HUES48 (cell line): ENCODE results near the gene RAPGEF3.

Source experiments
- H3K27ac ChIP-seq: one replicate; pipeline ENCODE4 v1.7.0; 2013; ENCODE audit warnings: low read depth, low read length, inconsistent platforms
- H3K27me3 ChIP-seq: 2 replicates; pipeline ENCODE4 v1.6.1; 2013; ENCODE audit warnings: mild to moderate bottlenecking, low read length; ENCODE audit not compliant: control insufficient read depth, insufficient read depth
- H3K36me3 ChIP-seq: 2 replicates; pipeline ENCODE4 v1.6.1; 2013; ENCODE audit warnings: low read length; ENCODE audit not compliant: control insufficient read depth, insufficient read depth
- H3K4me1 ChIP-seq: 2 replicates; pipeline ENCODE4 v1.6.1; 2013; ENCODE audit warnings: mild to moderate bottlenecking, low read length; ENCODE audit not compliant: control insufficient read depth, insufficient read depth
- H3K4me3 ChIP-seq: 2 replicates; pipeline ENCODE4 v1.5.1; 2013; ENCODE audit warnings: mild to moderate bottlenecking, low read depth, low read length
- H3K9ac ChIP-seq: 2 replicates; pipeline ENCODE4 v1.6.1; 2013; ENCODE audit warnings: mild to moderate bottlenecking, low read depth, low read length, moderate library complexity
- H3K9me3 ChIP-seq: 2 replicates; pipeline ENCODE4 v1.6.1; 2013; ENCODE audit warnings: low read length; ENCODE audit not compliant: control insufficient read depth, insufficient read depth

The RAPGEF3 gene

DNA sequence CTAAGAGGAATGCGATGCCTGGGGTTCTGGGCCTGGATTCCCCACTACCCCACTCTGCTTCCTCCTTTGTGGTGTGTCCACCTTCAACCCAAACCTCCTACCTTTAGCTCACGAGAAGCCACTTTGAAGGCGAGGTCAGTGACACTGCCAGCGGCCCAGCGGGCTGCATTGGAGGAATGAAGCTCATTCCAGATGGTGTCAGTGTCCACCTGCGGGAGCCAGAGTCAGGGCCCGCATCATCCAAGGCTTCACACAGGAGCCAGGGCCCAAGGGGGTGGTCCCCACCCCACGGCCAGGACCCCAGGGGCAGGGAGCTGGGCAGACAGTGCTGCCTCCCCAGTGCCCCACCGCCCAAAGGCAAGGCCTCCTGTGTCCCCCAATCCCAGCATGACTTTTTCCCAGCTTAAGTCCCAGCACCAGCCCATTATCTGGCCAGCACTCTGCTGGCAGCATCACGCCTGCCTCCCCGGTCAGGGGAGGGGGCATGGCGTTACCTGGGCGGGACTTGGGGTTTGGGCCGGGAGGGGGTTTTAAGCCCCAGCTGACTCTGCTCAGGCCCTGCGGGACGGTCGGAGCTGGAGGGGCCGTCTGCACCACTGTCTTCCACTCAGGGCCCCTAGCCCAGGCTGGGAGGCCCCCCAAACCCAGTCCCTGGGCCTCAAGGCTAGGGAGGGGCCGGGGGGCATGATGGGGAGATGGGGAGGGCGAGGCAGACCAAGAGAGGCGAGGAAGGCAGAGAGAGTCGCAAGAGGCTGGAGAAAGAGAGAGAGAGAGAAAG lies 31.2 kb upstream of the RAPGEF3 start:
- H3K9ac ChIP-seq: no peak overlapping the region
- no peak overlapping the region for H3K27ac ChIP-seq
- H3K36me3 ChIP-seq: peaks cover 91% of the 10 kb centered on the region
- H3K27me3 ChIP-seq: no peaks in the 10 kb centered on the region
- no peaks in the 10 kb centered on the region for H3K9me3 ChIP-seq
- H3K4me1 ChIP-seq: no peaks in the 10 kb centered on the region
- H3K4me3 ChIP-seq: no peak overlapping the region

DNA sequence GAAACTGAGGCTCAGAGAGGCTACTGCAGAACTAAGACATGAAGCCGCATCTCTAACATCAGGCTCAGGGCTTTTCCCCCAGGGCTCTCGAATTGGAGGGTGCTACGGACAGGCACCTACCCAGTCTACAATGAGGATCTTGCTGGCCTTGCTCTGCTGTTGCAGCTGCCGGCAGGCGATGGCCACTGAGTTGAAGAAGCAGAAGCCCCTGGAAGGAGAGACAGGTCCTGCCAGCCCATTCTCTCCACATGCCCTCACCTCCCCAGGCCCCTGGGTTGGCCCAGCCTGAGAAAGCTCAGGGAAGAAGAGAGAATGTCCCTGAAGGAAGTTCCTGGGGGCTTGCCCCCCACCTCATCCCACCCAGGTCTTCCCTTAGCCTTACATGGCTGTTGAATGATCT lies 30.5 kb upstream of the RAPGEF3 start:
- Histone ChIP-seq H3K9ac (no peak overlapping the region), H3K9me3 (no peaks in the 10 kb centered on the region), H3K4me1 (no peaks in the 10 kb centered on the region), H3K27ac (no peak overlapping the region), H3K27me3 (no peaks in the 10 kb centered on the region), H3K4me3 (no peak overlapping the region), H3K36me3 (peaks cover 91% of the 10 kb centered on the region)

DNA sequence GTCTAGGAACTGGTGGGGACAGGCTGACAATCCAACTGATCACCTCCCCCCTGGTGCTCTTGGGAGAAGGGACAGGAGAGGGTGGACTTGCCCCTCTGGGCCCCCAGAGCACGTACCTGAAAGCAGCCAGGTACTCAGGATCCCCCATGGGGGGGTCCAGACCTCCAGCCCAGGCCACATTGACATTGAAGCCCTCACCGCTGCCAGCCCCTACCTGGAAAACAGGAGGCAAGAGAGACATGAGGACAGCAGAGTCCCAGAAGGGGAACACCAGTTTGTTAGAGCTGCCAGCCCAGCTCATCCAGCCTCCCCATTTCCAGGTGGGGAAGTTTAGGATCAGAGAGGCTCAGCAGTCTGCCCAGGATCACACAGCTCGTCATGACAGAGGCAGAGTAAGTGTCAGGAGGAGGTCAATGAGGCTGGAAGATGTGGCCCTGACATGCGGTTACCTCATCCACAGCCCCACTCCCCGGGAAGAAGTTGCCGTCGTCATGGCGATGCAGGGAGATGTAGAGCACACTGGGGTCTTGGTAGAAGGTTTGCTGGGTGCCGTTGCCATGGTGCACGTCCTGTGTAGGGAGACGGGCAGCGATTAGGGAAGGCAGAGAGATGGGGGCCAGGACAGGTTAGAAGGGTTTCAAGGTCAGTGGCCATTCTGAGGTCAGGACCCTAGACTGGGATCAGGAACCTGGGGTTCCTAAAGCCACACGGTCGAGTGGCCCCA lies 29.1 kb upstream of the RAPGEF3 start:
- Histone ChIP-seq H3K9me3 (no peaks in the 10 kb centered on the region), H3K27ac (no peak overlapping the region), H3K4me1 (no peaks in the 10 kb centered on the region), H3K27me3 (no peaks in the 10 kb centered on the region), H3K36me3 (peaks cover 92% of the 10 kb centered on the region), H3K4me3 (no peak overlapping the region), H3K9ac (no peak overlapping the region)

DNA sequence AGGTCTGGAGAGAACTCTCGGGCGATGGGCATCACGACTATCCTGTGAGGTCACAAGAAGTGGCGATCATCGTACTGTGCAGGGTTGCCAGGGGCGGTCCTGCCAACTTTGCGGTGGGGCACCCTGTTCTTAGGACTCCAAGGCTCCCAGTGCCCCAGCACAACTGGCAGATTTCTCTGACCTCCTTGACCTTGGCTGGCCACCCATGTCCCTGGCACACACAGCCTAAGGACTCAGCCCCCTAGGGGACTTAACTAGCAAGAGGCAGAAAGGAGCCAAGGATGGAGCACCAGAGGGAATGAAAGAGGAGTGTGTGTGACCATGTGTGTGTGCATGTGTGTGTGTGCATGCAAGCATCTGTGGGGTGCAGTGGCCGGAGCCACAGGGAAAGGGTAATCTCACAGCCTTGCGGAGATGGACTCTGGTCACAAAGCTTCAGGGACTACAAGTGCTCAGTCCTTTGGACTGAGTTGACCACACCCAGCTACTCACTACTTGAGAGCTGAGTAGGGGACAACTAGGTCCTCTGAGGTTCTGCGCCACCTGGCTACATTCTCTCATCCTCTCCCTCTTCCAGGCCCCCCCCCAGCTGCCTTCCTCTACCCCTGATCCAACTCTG lies 28.1 kb upstream of the RAPGEF3 start:
- H3K27ac ChIP-seq: no peak overlapping the region
- no peaks in the 10 kb centered on the region for H3K9me3 ChIP-seq
- peaks cover 95% of the 10 kb centered on the region for H3K36me3 ChIP-seq
- H3K9ac ChIP-seq: no peak overlapping the region
- H3K4me3 ChIP-seq: no peak overlapping the region
- H3K27me3 ChIP-seq: no peaks in the 10 kb centered on the region
- H3K4me1 ChIP-seq: no peaks in the 10 kb centered on the region

DNA sequence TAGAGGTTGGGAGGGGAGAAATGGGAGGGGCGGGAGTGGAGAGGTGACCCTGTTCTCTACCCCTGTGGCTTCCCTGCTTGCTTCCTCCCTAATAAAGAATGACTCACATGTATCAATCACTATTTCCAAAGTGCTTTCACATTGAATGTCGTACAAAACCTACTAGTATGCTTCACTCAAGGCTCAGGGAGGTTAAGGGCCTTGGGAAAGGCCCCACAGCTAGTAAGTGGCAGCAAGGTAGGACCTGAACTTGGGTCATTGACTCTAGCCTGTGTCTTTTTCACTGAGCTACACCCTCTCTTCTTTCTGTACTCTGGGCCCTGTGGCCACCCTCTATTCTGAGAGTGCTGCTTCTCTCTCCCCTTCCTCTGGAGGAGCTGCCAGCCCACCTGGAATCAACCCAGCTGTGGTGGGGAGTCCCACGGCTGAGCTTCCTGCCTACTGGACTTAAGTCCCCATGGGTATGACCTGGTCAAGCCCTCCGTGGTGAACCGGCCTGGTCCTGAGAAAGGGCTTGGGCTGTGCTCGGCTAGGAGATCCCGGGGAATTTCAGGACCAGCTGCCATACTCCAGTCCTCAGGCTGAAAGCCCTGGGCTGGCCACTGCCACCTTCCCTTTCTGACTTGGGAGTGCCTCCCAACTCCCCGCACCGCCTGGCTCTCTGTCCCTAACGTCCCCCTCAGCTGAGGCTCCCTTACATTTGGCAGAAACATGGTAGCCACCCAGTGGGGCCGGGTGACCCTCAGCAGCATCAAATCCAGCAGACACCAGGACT lies 27.4 kb upstream of the RAPGEF3 start:
- no peaks in the 10 kb centered on the region for H3K27me3 ChIP-seq
- no peak overlapping the region for H3K9ac ChIP-seq
- no peaks in the 10 kb centered on the region for H3K4me1 ChIP-seq
- no peak overlapping the region for H3K4me3 ChIP-seq
- peaks cover 93% of the 10 kb centered on the region for H3K36me3 ChIP-seq
- no peaks in the 10 kb centered on the region for H3K9me3 ChIP-seq
- H3K27ac ChIP-seq: no peak overlapping the region

DNA sequence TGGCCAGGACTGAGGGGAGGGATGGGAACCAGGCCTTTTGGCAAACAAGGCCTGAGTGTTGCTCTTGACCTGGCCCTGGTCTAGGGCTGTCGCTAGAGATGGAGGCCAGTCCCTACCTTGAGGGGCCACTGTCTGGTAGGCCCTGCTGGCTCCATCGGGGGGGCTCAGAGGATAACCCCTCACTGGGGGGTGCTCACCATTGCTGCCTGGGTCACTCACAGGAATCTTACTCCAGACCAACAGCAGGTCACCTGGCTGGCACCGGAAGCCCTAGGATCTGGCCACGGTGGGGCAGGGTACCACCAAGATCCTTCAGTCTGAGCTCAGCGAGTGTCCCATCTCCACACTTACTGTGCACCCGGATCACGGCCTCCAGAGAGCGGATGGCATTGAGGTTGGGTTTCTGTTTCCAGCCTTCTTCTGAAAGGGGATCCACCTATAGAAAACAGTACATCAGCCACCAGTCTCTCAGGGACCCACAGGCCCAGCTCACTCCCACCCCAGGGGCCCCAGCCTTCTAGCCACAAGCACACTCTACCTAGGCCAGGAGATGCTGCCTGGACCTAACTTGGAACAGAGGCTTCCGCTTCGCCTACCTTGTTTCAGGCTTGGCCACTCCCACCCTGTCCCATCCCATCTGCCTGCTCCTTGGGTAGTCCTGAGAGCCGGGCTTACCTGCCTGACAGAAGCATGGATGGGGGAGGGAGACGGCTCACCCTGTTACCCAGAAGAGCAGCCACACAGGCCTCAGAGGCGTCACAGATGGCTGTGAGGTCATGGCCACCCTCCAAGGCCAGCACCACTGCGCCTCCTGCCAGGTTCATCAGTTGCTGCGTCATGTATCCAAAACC lies 26.6 kb upstream of the RAPGEF3 start:
- H3K9me3 ChIP-seq: no peaks in the 10 kb centered on the region
- H3K4me3 ChIP-seq: no peak overlapping the region
- H3K9ac ChIP-seq: no peak overlapping the region
- H3K27ac ChIP-seq: no peak overlapping the region
- H3K27me3 ChIP-seq: peaks cover under 1% of the 10 kb centered on the region; the same call in 1 of the 2 replicates
- peaks cover 85% of the 10 kb centered on the region for H3K36me3 ChIP-seq
- no peaks in the 10 kb centered on the region for H3K4me1 ChIP-seq

DNA sequence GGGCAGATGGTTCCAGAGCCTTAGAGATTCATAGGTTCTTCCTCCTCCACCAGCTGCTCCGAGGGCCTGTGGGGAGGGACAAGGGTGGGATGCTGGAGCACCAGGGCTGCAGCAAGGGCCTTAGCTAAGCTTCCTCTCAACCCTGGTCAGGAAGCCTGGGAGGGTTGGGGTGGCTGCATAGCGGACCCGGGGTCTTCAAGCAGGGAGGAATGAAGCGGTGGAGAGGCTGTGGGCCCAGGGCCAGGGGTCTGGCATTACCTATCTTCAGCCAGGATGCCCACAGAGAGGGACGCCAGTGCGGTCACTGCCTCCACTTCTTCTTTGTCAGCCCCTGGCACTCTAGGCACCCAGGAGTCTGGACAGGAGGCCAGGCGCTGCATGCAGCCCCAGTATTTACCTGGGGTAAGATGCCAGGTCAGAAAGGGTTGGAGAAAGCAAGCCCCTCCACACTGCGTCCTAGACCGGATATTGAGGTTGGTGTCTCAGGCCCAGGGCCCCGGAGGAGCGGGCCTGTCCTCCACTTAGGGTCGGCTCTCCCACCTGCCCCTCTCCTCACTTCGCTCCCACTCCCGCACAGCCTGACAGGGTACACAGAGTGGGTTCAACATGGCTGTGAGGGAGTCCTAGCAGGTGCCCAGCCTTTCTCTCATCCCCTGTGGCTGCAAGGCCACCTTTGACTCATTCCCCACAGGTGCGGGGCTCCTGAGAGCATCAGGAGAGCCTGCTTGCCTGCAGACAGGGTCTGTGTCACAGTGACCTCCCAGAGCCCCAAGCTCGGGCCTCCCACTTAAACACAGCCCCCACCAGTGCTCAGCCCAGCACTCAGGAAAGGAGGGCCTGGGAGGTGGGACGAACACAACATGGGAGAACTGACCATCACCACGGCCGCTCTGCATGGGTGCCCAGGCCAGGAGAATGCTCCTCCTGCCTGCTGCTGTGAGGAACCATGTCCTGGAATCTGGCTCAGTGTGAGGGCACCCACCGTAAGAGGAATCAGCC lies 25.4 kb upstream of the RAPGEF3 start:
- no peak overlapping the region for H3K27ac ChIP-seq
- H3K4me1 ChIP-seq: peaks cover 6% of the 10 kb centered on the region
- H3K27me3 ChIP-seq: peaks cover 6% of the 10 kb centered on the region; the same call in 1 of the 2 replicates
- no peaks in the 10 kb centered on the region for H3K9me3 ChIP-seq
- peaks cover 75% of the 10 kb centered on the region for H3K36me3 ChIP-seq
- no peak overlapping the region for H3K4me3 ChIP-seq
- no peak overlapping the region for H3K9ac ChIP-seq

DNA sequence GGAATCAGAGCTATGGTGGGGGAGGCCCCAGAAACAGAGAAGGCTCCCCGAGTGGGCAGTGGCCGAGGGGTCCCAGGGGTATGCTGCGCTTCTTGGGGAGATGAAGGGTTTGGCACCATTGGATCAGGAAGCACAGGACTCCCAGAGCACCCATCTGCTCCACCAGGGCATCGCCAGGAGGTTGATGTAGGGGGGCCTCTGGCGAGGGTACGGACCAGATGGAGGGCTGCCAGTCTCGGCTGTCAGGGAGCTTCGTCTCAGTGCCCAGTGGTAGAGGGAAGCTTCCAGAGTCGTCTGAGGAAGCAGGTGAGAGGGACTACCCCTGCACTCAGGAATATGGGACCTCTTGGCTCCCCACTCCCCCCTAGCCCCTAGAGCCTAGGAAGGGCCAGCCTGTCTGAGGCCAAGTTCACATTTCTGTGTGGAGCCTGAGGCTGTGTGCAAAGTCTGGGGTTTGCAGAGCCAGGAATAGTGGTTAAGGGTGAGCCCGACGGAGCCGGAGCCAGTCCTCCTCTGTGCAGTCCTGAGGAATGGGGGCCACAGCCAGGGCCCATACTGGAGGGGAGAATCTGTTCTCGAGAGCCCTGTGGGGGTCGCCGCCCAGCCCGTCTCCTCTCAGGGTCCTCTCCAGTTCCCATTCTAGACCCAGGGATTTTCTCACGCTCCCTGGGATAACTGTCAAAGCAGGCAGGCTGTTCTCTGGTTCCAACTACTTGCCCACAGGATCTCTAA lies 24.5 kb upstream of the RAPGEF3 start:
- no peak overlapping the region for H3K9ac ChIP-seq
- H3K4me1 ChIP-seq: peaks cover 16% of the 10 kb centered on the region
- no peak overlapping the region for H3K4me3 ChIP-seq
- no peaks in the 10 kb centered on the region for H3K9me3 ChIP-seq
- H3K36me3 ChIP-seq: peaks cover 65% of the 10 kb centered on the region
- no peak overlapping the region for H3K27ac ChIP-seq
- peaks cover 6% of the 10 kb centered on the region; the same call in 1 of the 2 replicates for H3K27me3 ChIP-seq

DNA sequence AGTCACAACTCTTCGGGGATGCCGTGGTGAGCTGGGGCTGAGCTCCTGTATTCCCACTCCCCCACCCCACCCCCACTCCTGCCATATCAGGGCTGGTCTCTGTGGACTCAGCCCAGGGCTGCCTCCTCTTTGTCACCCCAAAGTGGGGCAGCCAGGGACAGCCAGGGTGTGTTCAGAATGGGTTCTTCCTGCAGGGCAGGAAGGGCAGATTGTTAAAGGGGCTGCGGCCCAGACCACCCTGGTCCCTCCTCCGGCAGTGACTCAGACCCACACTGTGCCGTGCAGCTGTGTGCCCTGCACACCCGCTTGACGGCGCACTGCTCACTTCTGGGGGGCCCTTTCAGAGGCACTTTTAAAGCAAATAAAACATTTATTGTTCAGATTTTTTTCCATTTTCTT lies 23.7 kb upstream of the RAPGEF3 start:
- Histone ChIP-seq H3K4me3 (no peak overlapping the region), H3K9ac (no peak overlapping the region), H3K36me3 (peaks cover 57% of the 10 kb centered on the region), H3K4me1 (peaks cover 21% of the 10 kb centered on the region), H3K9me3 (no peaks in the 10 kb centered on the region), H3K27me3 (peaks cover 6% of the 10 kb centered on the region; the same call in 1 of the 2 replicates), H3K27ac (no peak overlapping the region)
